GM12878 (cell line): Measurements from ENCODE around the gene SLC6A2. TPM values are rescaled to one million over a fixed set of nuclear protein-coding genes. Genes with fewer than 3 reads are reported as not detected.

ENCODE experiments used
- ATAC-seq: fragments of 200-7000 bp; cut with Tn5 transposase; 3 replicates; pipeline ENCODE4 v1.9.1; 2020; ENCODE audit warnings: mild to moderate bottlenecking, moderate library complexity
- BruUV-seq: library from RNA; stranded (reverse); fragments of 400-500 nt; replicated peaks from 2 replicates; lab custom pipeline; 2021; lab: Mats Ljungman, UMichigan
- CTCF ChIA-PET: fragments of 300-600 bp; sonication (Branson Sonifier 250); formaldehyde crosslinking; extraction: SDS; loops from one replicate; lab custom pipeline; 2021; ENCODE audit warnings: inconsistent platforms; lab: Yijun Ruan, JAX
- POLR2A ChIA-PET: fragments of 350-600 bp; formaldehyde crosslinking; extraction: SDS; loops from one replicate; lab custom pipeline; 2021; ENCODE audit warnings: inconsistent platforms; lab: Charles Lee
- RAD21 ChIA-PET: fragments of 300-600 bp; sonication (Branson Sonifier 250); formaldehyde crosslinking; loops from one replicate; lab custom pipeline; 2023; ENCODE audit warnings: antibody characterized with exemption; ENCODE audit not compliant: unreplicated experiment; lab: Charles Lee
- SMC1A ChIA-PET: fragments of 300-600 bp; sonication (Branson Sonifier 250); formaldehyde crosslinking; loops from one replicate; lab custom pipeline; 2023; ENCODE audit not compliant: unreplicated experiment, uncharacterized antibody; lab: Charles Lee
- DNase-seq: peaks from one replicate; pipeline ENCODE4 v3.0.0-alpha.2; 2011; ENCODE audit warnings: low read depth, low spot score
- FAIRE-seq: peaks from 3 replicates; lab custom pipeline; 2011; peaks lifted over from hg19 to GRCh38; lab: Jason Lieb, UNC
- H2AFZ ChIP-seq: 2 replicates; pipeline ENCODE4 v1.6.0; 2011; ENCODE audit warnings: low read depth, low read length, control low read depth; ENCODE audit not compliant: control insufficient read depth
- H3K27ac ChIP-seq: 2 replicates; pipeline ENCODE4 v1.5.1; 2011; ENCODE audit warnings: control low read depth; ENCODE audit not compliant: control insufficient read depth, insufficient read depth
- H3K27me3 ChIP-seq, 2 experiments: replicated peaks in 1 of 2; 2 replicates each; pipeline versions ENCODE4 v1.6.0 to v1.6.1; 2011; ENCODE audit warnings: low read length in 1 of 2; ENCODE audit not compliant: control insufficient read depth in 2 of 2, insufficient read depth in 2 of 2
- H3K36me3 ChIP-seq, 2 experiments: 2 replicates each; pipeline ENCODE4 v1.5.1; 2011; ENCODE audit warnings: low read length in 1 of 2; ENCODE audit not compliant: control insufficient read depth in 2 of 2, insufficient read depth in 2 of 2
- H3K4me1 ChIP-seq: 2 replicates; pipeline ENCODE4 v1.6.1; 2011; ENCODE audit warnings: mild to moderate bottlenecking, low read length, moderate library complexity, mixed read lengths; ENCODE audit not compliant: control insufficient read depth, insufficient read depth
- H3K4me2 ChIP-seq: 2 replicates; pipeline ENCODE4 v1.6.0; 2011; ENCODE audit warnings: control low read depth; ENCODE audit not compliant: control insufficient read depth, insufficient read depth
- H3K4me3 ChIP-seq: fragments of 200-600 bp; sonication (generic); 2 replicates; pipeline ENCODE4 v1.5.1; 2016
- H3K79me2 ChIP-seq: 2 replicates; pipeline ENCODE4 v1.6.0; 2011; ENCODE audit warnings: low read length; ENCODE audit not compliant: control insufficient read depth, insufficient read depth
- H3K9ac ChIP-seq: 2 replicates; pipeline ENCODE4 v1.8.0; 2011; ENCODE audit warnings: low read length, control low read depth, mixed read lengths; ENCODE audit not compliant: control insufficient read depth, insufficient read depth
- H3K9me3 ChIP-seq: replicated peaks from 3 replicates; pipeline ENCODE4 v1.5.1; 2011; ENCODE audit warnings: mild to moderate bottlenecking, low read length; ENCODE audit not compliant: control insufficient read depth, insufficient read depth
- H4K20me1 ChIP-seq: 2 replicates; pipeline ENCODE4 v1.6.0; 2011; ENCODE audit not compliant: control insufficient read depth, insufficient read depth
- BHLHE40 ChIP-seq, 2 experiments: fragments of 450-650 bp in 1 of 2; IDR thresholded peaks; 2 replicates each; pipeline ENCODE4 v1.6.1; 2011 to 2017; ENCODE audit warnings: low read depth in 2 of 2, borderline replicate concordance in 1 of 2, improper control_type of control experiment in 1 of 2, low read length in 1 of 2, mild to moderate bottlenecking in 1 of 2
- EED ChIP-seq: sonication (generic); IDR thresholded peaks from 2 replicates; pipeline ENCODE4 v1.6.1; 2016; ENCODE audit warnings: antibody characterized with exemption, low read depth
- HCFC1 ChIP-seq: fragments of 150-350 bp; IDR thresholded peaks from 2 replicates; pipeline ENCODE4 v1.6.1; 2014; ENCODE audit warnings: low read length
- IKZF1 ChIP-seq: fragments of 450-650 bp; conservative IDR thresholded peaks from 2 replicates; pipeline ENCODE4 v1.6.1; 2017; ENCODE audit warnings: antibody characterized with exemption, mild to moderate bottlenecking
- JUND ChIP-seq: IDR thresholded peaks from 2 replicates; pipeline ENCODE4 v1.6.1; 2012; ENCODE audit warnings: low read depth, mild to moderate bottlenecking, low read length, improper control_type of control experiment, moderate library complexity
- NR2F1 ChIP-seq: fragments of 450-650 bp; conservative IDR thresholded peaks from 2 replicates; pipeline ENCODE4 v1.6.1; 2017; ENCODE audit warnings: mild to moderate bottlenecking
- PAX8 ChIP-seq: fragments of 450-650 bp; IDR thresholded peaks from 2 replicates; pipeline ENCODE4 v1.6.1; 2017; ENCODE audit warnings: mild to moderate bottlenecking, moderate library complexity
- POLR2A ChIP-seq: IDR thresholded peaks from 2 replicates; pipeline ENCODE4 v1.6.1; 2011; ENCODE audit warnings: low read depth, mild to moderate bottlenecking, low read length
- SMC3 ChIP-seq: IDR thresholded peaks from 2 replicates; pipeline ENCODE4 v1.6.1; 2011; ENCODE audit warnings: low read length, improper control_type of control experiment, borderline replicate concordance
- SP1 ChIP-seq: IDR thresholded peaks from one replicate; pipeline ENCODE4 v1.6.1; 2011; ENCODE audit warnings: low read depth, low read length
- STAT1 ChIP-seq: fragments of 450-650 bp; conservative IDR thresholded peaks from 2 replicates; pipeline ENCODE4 v1.6.1; 2014; ENCODE audit warnings: antibody characterized with exemption, mild to moderate bottlenecking
- SUPT20H ChIP-seq: IDR thresholded peaks from 2 replicates; pipeline ENCODE4 v1.6.1; 2011; ENCODE audit warnings: low read depth, mild to moderate bottlenecking, low read length, moderate library complexity, borderline replicate concordance; ENCODE audit not compliant: control insufficient read depth
- TAF1 ChIP-seq: IDR thresholded peaks from 2 replicates; pipeline ENCODE4 v1.6.1; 2011; ENCODE audit warnings: mild to moderate bottlenecking, low read depth, low read length, borderline replicate concordance
- TARDBP ChIP-seq: IDR thresholded peaks from 2 replicates; pipeline ENCODE4 v1.6.1; 2016; ENCODE audit warnings: borderline replicate concordance
- ZZZ3 ChIP-seq: IDR thresholded peaks from 2 replicates; pipeline ENCODE4 v1.6.1; 2011; ENCODE audit warnings: low read depth; ENCODE audit not compliant: control insufficient read depth, insufficient read length
- WGBS: methylation state at CpG from one replicate; pipeline ENCODE4 v1.1.6; 2016; ENCODE audit warnings: low lambda C conversion rate; ENCODE audit not compliant: insufficient replicate concordance, insufficient coverage; ENCODE audit errors: missing lambda C conversion rate; 5-methylcytosine and 5-hydroxymethylcytosine counted together
- in situ Hi-C: fragments of 300-500 bp; cut with MboI; formaldehyde crosslinking; loops from 9 replicates; pipeline ENCODE4 v1.14.3; 2018; ENCODE audit warnings: mixed read lengths
- intact Hi-C: fragments of 100-400 bp; cut with micrococcal nuclease; formaldehyde crosslinking; loops from one replicate; pipeline ENCODE4 v1.14.2; 2022; ENCODE audit not compliant: unreplicated experiment
- polyA plus RNA-seq, 11 experiments: library from polyadenylated mRNA; depleted of rRNA in 4 of 11; unstranded in 6 of 11; stranded (reverse) in 5 of 11; fragments of >200 nt; fragmentation: Nextera tagmentation in 4 of 11; fragmentation: Illumina TruSeq in 1 of 11; extraction: Ambion mirVana in 4 of 11; extraction: Trizol in 1 of 11; gene quantifications; 1 replicate in 1 of 11; 2 replicates in 10 of 11; pipeline versions ENCODE4 v1.2.1 to v1.2.3, GENCODE V29; 2011 to 2016; ENCODE audit warnings: inconsistent platforms in 2 of 11, missing spikeins in 2 of 11, low read depth in 1 of 11
- total RNA-seq, 4 experiments: library from RNA; depleted of rRNA in 3 of 4; stranded (reverse); fragments of >200 nt in 3 of 4; fragmentation: Illumina TruSeq in 1 of 4; extraction: Trizol in 1 of 4; gene quantifications; 2 replicates each; pipeline versions ENCODE4 v1.2.1 to v1.2.3, GENCODE V29; 2013 to 2021
- TF ChIP-seq, protein P1 (sequence below): IDR thresholded peaks from 2 replicates; pipeline ENCODE4 v1.6.1; 2012; ENCODE audit warnings: low read depth, low read length, improper control_type of control experiment
- TF ChIP-seq, protein P2 (sequence below): fragments of 450-650 bp; IDR thresholded peaks from 2 replicates; pipeline ENCODE4 v1.6.1; 2016; ENCODE audit warnings: mild to moderate bottlenecking, moderate library complexity, borderline replicate concordance
- TF ChIP-seq, protein P3 (sequence below): IDR thresholded peaks from 2 replicates; pipeline ENCODE4 v1.6.1; 2011; ENCODE audit warnings: low read depth, mild to moderate bottlenecking, low read length, moderate library complexity, borderline replicate concordance; ENCODE audit errors: extremely low read depth

The SLC6A2 gene
- total and polyA plus RNA-seq, 10 of the 15 experiments (the other 5 are each of a cell fraction or from before 2014, with no cell fraction given): not detected

DNA sequence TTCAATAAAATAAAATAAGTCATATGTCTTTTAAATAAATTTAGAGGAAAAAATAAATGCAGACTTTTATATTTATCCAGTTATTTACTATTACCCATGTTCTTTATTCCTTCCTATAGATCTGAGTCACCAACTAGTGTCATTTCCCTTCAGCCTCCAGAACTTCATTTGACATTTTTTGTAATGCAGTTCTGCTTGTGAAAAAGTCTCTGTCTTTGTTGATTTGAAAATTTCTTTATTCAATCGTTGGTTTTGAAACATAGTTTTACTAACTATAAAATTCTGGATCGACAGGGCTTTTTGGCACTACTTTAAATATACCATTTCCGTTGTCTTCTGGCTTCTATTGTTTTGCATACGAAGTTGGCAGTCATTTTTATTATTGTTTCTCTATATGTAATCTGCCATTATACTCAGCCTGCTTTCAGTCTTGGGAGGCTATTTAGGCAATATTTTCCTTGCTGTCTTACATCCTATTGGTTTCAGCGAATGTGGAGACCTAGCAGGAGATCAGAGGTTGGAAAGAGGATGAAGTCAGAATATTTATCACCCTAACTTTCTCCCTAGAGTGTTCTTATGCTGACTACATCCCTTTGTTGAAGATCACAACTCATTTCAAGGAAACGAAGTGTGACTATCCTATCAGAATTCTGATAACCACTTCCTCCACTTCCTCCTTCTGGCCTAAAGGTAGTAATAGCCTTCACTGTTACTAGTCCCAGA is 42.0 kb upstream of the SLC6A2 start:
- Histone ChIP-seq H3K4me2 (no peak overlapping the region), H4K20me1 (no peaks in the 10 kb centered on the region), H3K27ac (no peak overlapping the region), H3K27me3 (no peaks in the 10 kb centered on the region), H3K9ac (no peak overlapping the region), H3K36me3 (no peaks in the 10 kb centered on the region), H3K79me2 (no peaks in the 10 kb centered on the region), H3K4me3 (no peak overlapping the region), H3K4me1 (no peaks in the 10 kb centered on the region), H2AFZ (no peak overlapping the region), H3K9me3 (no peaks in the 10 kb centered on the region)
- in situ Hi-C loops: no loop called here
- BruUV-seq: no TSS peak
- ChIA-PET SMC1A (no interaction called here), CTCF (no interaction called here), RAD21 (no interaction called here), POLR2A (no interaction called here)
- WGBS: 3% methylated on average over 6 of the region's 6 CpGs
- no peak for ATAC-seq
- no peak for DNase-seq
- no peak for FAIRE-seq
- intact Hi-C loops: no loop called here
- no peak for TF ChIP-seq JUND
- TF ChIP-seq SMC3: no peak
- TF ChIP-seq, protein P1, sequence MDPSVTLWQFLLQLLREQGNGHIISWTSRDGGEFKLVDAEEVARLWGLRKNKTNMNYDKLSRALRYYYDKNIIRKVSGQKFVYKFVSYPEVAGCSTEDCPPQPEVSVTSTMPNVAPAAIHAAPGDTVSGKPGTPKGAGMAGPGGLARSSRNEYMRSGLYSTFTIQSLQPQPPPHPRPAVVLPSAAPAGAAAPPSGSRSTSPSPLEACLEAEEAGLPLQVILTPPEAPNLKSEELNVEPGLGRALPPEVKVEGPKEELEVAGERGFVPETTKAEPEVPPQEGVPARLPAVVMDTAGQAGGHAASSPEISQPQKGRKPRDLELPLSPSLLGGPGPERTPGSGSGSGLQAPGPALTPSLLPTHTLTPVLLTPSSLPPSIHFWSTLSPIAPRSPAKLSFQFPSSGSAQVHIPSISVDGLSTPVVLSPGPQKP: no peak
- TF ChIP-seq PAX8: no peak
- no peak for TF ChIP-seq POLR2A
- TF ChIP-seq, protein P2, sequence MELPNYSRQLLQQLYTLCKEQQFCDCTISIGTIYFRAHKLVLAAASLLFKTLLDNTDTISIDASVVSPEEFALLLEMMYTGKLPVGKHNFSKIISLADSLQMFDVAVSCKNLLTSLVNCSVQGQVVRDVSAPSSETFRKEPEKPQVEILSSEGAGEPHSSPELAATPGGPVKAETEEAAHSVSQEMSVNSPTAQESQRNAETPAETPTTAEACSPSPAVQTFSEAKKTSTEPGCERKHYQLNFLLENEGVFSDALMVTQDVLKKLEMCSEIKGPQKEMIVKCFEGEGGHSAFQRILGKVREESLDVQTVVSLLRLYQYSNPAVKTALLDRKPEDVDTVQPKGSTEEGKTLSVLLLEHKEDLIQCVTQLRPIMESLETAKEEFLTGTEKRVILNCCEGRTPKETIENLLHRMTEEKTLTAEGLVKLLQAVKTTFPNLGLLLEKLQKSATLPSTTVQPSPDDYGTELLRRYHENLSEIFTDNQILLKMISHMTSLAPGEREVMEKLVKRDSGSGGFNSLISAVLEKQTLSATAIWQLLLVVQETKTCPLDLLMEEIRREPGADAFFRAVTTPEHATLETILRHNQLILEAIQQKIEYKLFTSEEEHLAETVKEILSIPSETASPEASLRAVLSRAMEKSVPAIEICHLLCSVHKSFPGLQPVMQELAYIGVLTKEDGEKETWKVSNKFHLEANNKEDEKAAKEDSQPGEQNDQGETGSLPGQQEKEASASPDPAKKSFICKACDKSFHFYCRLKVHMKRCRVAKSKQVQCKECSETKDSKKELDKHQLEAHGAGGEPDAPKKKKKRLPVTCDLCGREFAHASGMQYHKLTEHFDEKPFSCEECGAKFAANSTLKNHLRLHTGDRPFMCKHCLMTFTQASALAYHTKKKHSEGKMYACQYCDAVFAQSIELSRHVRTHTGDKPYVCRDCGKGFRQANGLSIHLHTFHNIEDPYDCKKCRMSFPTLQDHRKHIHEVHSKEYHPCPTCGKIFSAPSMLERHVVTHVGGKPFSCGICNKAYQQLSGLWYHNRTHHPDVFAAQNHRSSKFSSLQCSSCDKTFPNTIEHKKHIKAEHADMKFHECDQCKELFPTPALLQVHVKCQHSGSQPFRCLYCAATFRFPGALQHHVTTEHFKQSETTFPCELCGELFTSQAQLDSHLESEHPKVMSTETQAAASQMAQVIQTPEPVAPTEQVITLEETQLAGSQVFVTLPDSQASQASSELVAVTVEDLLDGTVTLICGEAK: no peak
- TF ChIP-seq IKZF1: no peak
- no peak for TF ChIP-seq EED
- no peak for TF ChIP-seq TARDBP
- TF ChIP-seq NR2F1: no peak
- no peak for TF ChIP-seq TAF1
- TF ChIP-seq, protein P3, sequence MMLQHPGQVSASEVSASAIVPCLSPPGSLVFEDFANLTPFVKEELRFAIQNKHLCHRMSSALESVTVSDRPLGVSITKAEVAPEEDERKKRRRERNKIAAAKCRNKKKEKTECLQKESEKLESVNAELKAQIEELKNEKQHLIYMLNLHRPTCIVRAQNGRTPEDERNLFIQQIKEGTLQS: no peak
- no peak for TF ChIP-seq STAT1
- no peak for TF ChIP-seq BHLHE40 (IDR thresholded peaks at IDR 0.05; ENCODE audit: borderline replicate concordance in 1 of 2, low read depth in 2 of 2, low read length in 1 of 2)
- no peak for TF ChIP-seq HCFC1
- no peak for TF ChIP-seq SP1
- TF ChIP-seq ZZZ3: no peak
- TF ChIP-seq SUPT20H: no peak
